ENCODE results near the gene SH3RF3. TPM values are rescaled to one million over a fixed set of nuclear protein-coding genes. Genes with fewer than 3 reads are reported as not detected.

The SH3RF3 gene
- total RNA-seq, 1 experiment from 2014 or later, result 4.9 TPM

GRCh38 chr2:109384308-109385271 lies 255.6 kb downstream of the SH3RF3 start:
- Histone ChIP-seq H3K27me3 (ENCODE audit: control insufficient read depth, insufficient read depth, low read length) (no peaks in the 10 kb centered on the region), H3K36me3 (ENCODE audit: control insufficient read depth, insufficient read depth, low read length) (no peaks in the 10 kb centered on the region), H3K27ac (ENCODE audit: low read length) (no peak overlapping the region), H3K4me1 (ENCODE audit: control insufficient read depth, insufficient read depth, low read length) (no peaks in the 10 kb centered on the region), H3K9me3 (ENCODE audit: control insufficient read depth, insufficient read depth, low read depth, low read length) (no peaks in the 10 kb centered on the region), H3K4me3 (ENCODE audit: low read depth in 2 of 2, low read length in 2 of 2) (no peak overlapping the region)
- no peak for ATAC-seq
- TF ChIP-seq SIN3A (IDR thresholded peaks at IDR 0.05; ENCODE audit: borderline replicate concordance, insufficient read depth, low read depth, low read length) (no peak), CTCF (IDR thresholded peaks at IDR 0.05) (no peak), REST (IDR thresholded peaks at IDR 0.05; ENCODE audit: insufficient read depth in 1 of 2, low read depth in 2 of 2, low read length in 1 of 2) (no peak), POLR2AphosphoS5 (IDR thresholded peaks at IDR 0.05; ENCODE audit: low read depth, low read length) (no peak), TCF7L2 (IDR thresholded peaks at IDR 0.05; ENCODE audit: low read depth, low read length) (no peak)
- ChIA-PET POLR2A (no interaction called here), CTCF (no interaction called here)
- intact Hi-C loops (cut with micrococcal nuclease; ENCODE audit: unreplicated experiment), result no loop called here
- DNase-seq (ENCODE audit: low read depth, low spot score), result no peak
- no TSS peak for BruUV-seq (replicated peaks)
- in situ Hi-C loops (cut with HindIII; ENCODE audit: low pct_unique_long_range_greater_than_20kb, low sequenced_read_pairs), result no loop called here

GRCh38 chr2:109385506-109385905 lies 256.5 kb downstream of the SH3RF3 start:
- BruUV-seq (replicated peaks), result no TSS peak
- in situ Hi-C loops (cut with HindIII; ENCODE audit: low pct_unique_long_range_greater_than_20kb, low sequenced_read_pairs) (no loop called here), intact Hi-C loops (cut with micrococcal nuclease; ENCODE audit: unreplicated experiment) (no loop called here)
- ATAC-seq, result no peak
- TF ChIP-seq SIN3A (IDR thresholded peaks at IDR 0.05; ENCODE audit: borderline replicate concordance, insufficient read depth, low read depth, low read length), result no peak
- no peak for TF ChIP-seq CTCF (IDR thresholded peaks at IDR 0.05)
- TF ChIP-seq POLR2AphosphoS5 (IDR thresholded peaks at IDR 0.05; ENCODE audit: low read depth, low read length), result no peak
- no peak for TF ChIP-seq REST (IDR thresholded peaks at IDR 0.05; ENCODE audit: insufficient read depth in 1 of 2, low read depth in 2 of 2, low read length in 1 of 2)
- no peak for TF ChIP-seq TCF7L2 (IDR thresholded peaks at IDR 0.05; ENCODE audit: low read depth, low read length)
- no peak for DNase-seq (ENCODE audit: low read depth, low spot score)
- ChIA-PET POLR2A (no interaction called here), CTCF (interaction anchor here (0.6 kb wide), 1 partner anchor 104 kb away, joined by 3 read pairs; no protein-coding TSS in a partner anchor)
- H3K27ac ChIP-seq (ENCODE audit: low read length), result no peak overlapping the region
- H3K9me3 ChIP-seq (ENCODE audit: control insufficient read depth, insufficient read depth, low read depth, low read length), result no peaks in the 10 kb centered on the region
- H3K27me3 ChIP-seq (ENCODE audit: control insufficient read depth, insufficient read depth, low read length), result no peaks in the 10 kb centered on the region
- H3K4me3 ChIP-seq (ENCODE audit: low read depth in 2 of 2, low read length in 2 of 2), result no peak overlapping the region
- H3K36me3 ChIP-seq (ENCODE audit: control insufficient read depth, insufficient read depth, low read length), result no peaks in the 10 kb centered on the region
- H3K4me1 ChIP-seq (ENCODE audit: control insufficient read depth, insufficient read depth, low read length), result no peaks in the 10 kb centered on the region

Data from Panc1 (cell line).